Left lung (tissue), 10 donors: ENCODE data around the gene FRA10AC1. TPM values are rescaled to one million over a fixed set of nuclear protein-coding genes. Genes with fewer than 3 reads are reported as not detected.

ENCODE experiments used
- ATAC-seq: fragments of 200-7000 bp; cut with Tn5 transposase; one replicate; pipeline ENCODE4 v1.9.1; 2020; ENCODE audit warnings: moderate library complexity
- DNase-seq, 4 donors: peaks; one replicate each; pipeline ENCODE4 v3.0.0-alpha.2; 2013 to 2020
- H3K27ac ChIP-seq, 2 donors: fragments of 200-600 bp; sonication (generic) in 1 of 2; one replicate each; pipeline versions ENCODE4 v1.5.0 to v1.8.0; 2020 to 2021
- H3K27me3 ChIP-seq, 2 donors: fragments of 200-600 bp; sonication (generic) in 1 of 2; one replicate each; pipeline versions ENCODE4 v1.5.0 to v1.8.0; 2020 to 2021
- H3K36me3 ChIP-seq, 2 donors: fragments of 200-600 bp; sonication (generic) in 1 of 2; one replicate each; pipeline versions ENCODE4 v1.5.0 to v1.8.0; 2020 to 2021
- H3K4me1 ChIP-seq, 2 donors: fragments of 200-600 bp; one replicate each; pipeline ENCODE4 v1.8.0; 2021
- H3K4me3 ChIP-seq, 2 donors: fragments of 200-600 bp; sonication (generic) in 1 of 2; one replicate each; pipeline versions ENCODE4 v1.5.0 to v1.8.0; 2020 to 2021; ENCODE audit warnings: mild to moderate bottlenecking in 1 of 2
- H3K9me3 ChIP-seq, 2 donors: fragments of 200-600 bp; sonication (generic) in 1 of 2; one replicate each; pipeline versions ENCODE4 v1.5.0 to v1.8.0; 2020 to 2021
- CTCF ChIP-seq, 2 donors: fragments of 200-600 bp; sonication (generic) in 1 of 2; IDR thresholded peaks; one replicate each; pipeline versions ENCODE4 v1.5.0 to v1.8.0; 2021; ENCODE audit warnings: antibody characterized with exemption in 2 of 2
- intact Hi-C, 2 donors: fragments of 100-400 bp; cut with DNase I; formaldehyde crosslinking; loops; one replicate each; pipeline versions ENCODE4 v1.11.2 to v1.14.2; 2022
- polyA plus RNA-seq, 6 donors: library from polyadenylated mRNA; unstranded; fragments of 120-200 nt; gene quantifications; one replicate each; pipeline ENCODE4 v1.2.1, GENCODE V29; 2013; ENCODE audit not compliant: insufficient read length in 6 of 6
- total RNA-seq, 2 donors: library from RNA; stranded (reverse); fragmentation: NEBNext Ultra II Directional; extraction: Animal tissue kit (Norgen Biotek cat#: 25700); gene quantifications; one replicate each; pipeline ENCODE4 v1.2.1, GENCODE V29; 2021
- donor health status: DM: no; HTN: yes; CAD: no.
- donor health status: DM: no; HTN: no; CAD: no.

Gene FRA10AC1
- total and polyA plus RNA-seq, 8 donors = 13.6 to 61.6 (median 48.9) TPM

GRCh38 chr10:93667795-93668194 is 34.6 kb downstream of the FRA10AC1 start:
- Histone ChIP-seq H3K27ac (no peak overlapping the region), H3K9me3 (no peaks in the 10 kb centered on the region), H3K36me3 (peaks cover 0 to 83% of the 10 kb centered on the region in 2 donors), H3K27me3 (no peaks in the 10 kb centered on the region), H3K4me3 (no peak overlapping the region), H3K4me1 (no peaks in the 10 kb centered on the region)
- TF ChIP-seq CTCF (IDR thresholded peaks at IDR 0.05) = no peak
- ATAC-seq (no peak), DNase-seq (no peak)
- intact Hi-C loops = no loop called here

GRCh38 chr10:93666030-93666429 is 36.4 kb downstream of the FRA10AC1 start:
- Histone ChIP-seq H3K27ac (no peak overlapping the region), H3K27me3 (no peaks in the 10 kb centered on the region), H3K36me3 (peaks cover 0 to 73% of the 10 kb centered on the region in 2 donors), H3K9me3 (no peaks in the 10 kb centered on the region), H3K4me3 (no peak overlapping the region), H3K4me1 (no peaks in the 10 kb centered on the region)
- no peak for TF ChIP-seq CTCF (IDR thresholded peaks at IDR 0.05)
- intact Hi-C loops = no loop called here
- DNase-seq (no peak), ATAC-seq (no peak)

- no peak overlapping the region for H3K4me3 ChIP-seq
- H3K36me3 ChIP-seq = peaks cover 0 to 7% of the 10 kb centered on the region in 2 donors
- TF ChIP-seq CTCF (IDR thresholded peaks at IDR 0.05) = no peak
- intact Hi-C loops = no loop called here
- DNase-seq = no peak
- no peaks in the 10 kb centered on the region for H3K27me3 ChIP-seq
- H3K9me3 ChIP-seq = no peaks in the 10 kb centered on the region
- no peak overlapping the region for H3K27ac ChIP-seq
- H3K4me1 ChIP-seq = no peaks in the 10 kb centered on the region
- no peak for ATAC-seq
These were observed 44.6 kb downstream of the FRA10AC1 start for GRCh38 chr10:93657757-93658156.

GRCh38 chr10:93656155-93656554 is 46.2 kb downstream of the FRA10AC1 start:
- intact Hi-C loops = no loop called here

GRCh38 chr10:93654201-93654600 is 48.2 kb downstream of the FRA10AC1 start:
- intact Hi-C loops = no loop called here
- Histone ChIP-seq H3K4me1 (no peaks in the 10 kb centered on the region), H3K36me3 (no peaks in the 10 kb centered on the region), H3K4me3 (no peak overlapping the region), H3K9me3 (no peaks in the 10 kb centered on the region), H3K27ac (no peak overlapping the region), H3K27me3 (no peaks in the 10 kb centered on the region)
- TF ChIP-seq CTCF (IDR thresholded peaks at IDR 0.05) = no peak
- no peak for ATAC-seq
- DNase-seq = no peak

More at GRCh38 chr10:93656155-93656554, 46.2 kb downstream of the FRA10AC1 start:
- H3K27ac ChIP-seq = no peak overlapping the region
- DNase-seq (no peak), ATAC-seq (no peak)
- TF ChIP-seq CTCF (IDR thresholded peaks at IDR 0.05) = no peak
- H3K4me3 ChIP-seq = no peak overlapping the region
- H3K9me3 ChIP-seq = no peaks in the 10 kb centered on the region
- no peaks in the 10 kb centered on the region for H3K4me1 ChIP-seq
- H3K36me3 ChIP-seq = peaks cover 0 to 7% of the 10 kb centered on the region in 2 donors
- no peaks in the 10 kb centered on the region for H3K27me3 ChIP-seq
